ENCODE data around the gene LCN6. TPM values are rescaled to one million over a fixed set of nuclear protein-coding genes. Genes with fewer than 3 reads are reported as not detected.
A peak's percentile ranks its signal among the peaks of the same experiment; 100 is the strongest.

LCN6 gene
- total and polyA plus RNA-seq, 9 of the 15 experiments (the other 6 are each of a cell fraction or from before 2014, with no cell fraction given), result 0.10 to 0.45 (median 0.37) TPM; not detected in 5

DNA sequence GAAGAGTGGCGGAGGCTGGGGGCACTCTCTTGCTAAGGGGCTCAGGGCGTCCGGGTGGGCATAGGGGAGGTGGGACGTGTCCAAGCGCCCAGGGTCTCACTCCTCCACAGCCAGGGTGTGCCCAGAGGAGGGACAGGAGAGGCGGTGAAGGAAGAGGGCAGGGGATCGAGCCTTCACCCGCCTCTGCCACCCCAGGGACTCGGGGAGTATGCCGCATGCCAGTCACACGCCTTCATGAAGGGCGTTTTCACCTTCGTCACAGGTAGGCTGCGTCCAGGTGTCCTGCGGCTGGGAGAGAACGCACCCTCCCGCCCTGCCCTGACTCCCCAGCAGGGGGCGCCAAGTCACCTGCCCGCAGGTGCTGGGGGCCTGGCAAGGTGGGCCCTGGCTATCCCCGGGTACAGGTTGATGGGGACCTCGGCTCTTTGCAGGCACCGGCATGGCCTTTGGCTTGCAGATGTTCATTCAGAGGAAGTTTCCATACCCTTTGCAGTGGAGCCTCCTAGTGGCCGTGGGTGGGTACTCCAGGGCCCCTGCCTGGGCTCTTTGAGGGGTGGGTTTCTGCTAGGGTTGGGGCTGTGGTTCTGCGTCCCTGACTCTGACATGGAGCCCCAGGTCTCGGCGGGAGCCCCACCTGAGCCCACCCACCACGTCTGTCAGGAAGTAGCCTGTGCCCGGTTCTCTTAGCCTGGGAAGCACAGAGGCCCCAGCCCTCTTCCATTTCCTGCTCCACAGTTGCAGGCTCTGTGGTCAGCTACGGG is 43.4 kb upstream of the LCN6 start:
- H3K4me1 ChIP-seq (replicated peaks in 1 of 2; ENCODE audit: control insufficient read depth in 2 of 2, insufficient read depth in 2 of 2, low read length in 2 of 2), result peaks cover 57 to 63% of the 10 kb centered on the region in 2 experiments
- DNase-seq (ENCODE audit: extremely low read depth in 1 of 4, low spot score in 3 of 4) (peak; percentile 33 to 68 (median 38)), ATAC-seq (peak; percentile 18), FAIRE-seq (peak; percentile 66)
- intact Hi-C loops (cut with micrococcal nuclease) (loop anchor here (2.0 kb wide), 1 partner anchor 57 kb away; the partner anchor contains the start of gene PHPT1), in situ Hi-C loops (cut with MboI) (loop anchor here (25.0 kb wide), 1 partner anchor 446 kb away; the partner anchor contains the start of genes CYSRT1, RNF224, SLC34A3 and TUBB4B)
- WGBS (ENCODE audit: insufficient coverage, low coverage, missing lambda C conversion rate), result 2% methylated on average over 23 of the region's 29 CpGs
- ChIA-PET POLR2A (interaction anchor here (2.8 kb wide), 1 partner anchor 16 kb away, joined by 14 read pairs; the partner anchor contains the start of gene RABL6), CTCF (ENCODE audit: low intra/inter-chr PET ratio) (interaction anchor here (0.9 to 1.9 kb wide), 3 partner anchors 25 to 237 kb away, joined by 3 to 7 read pairs (median 4); partner anchors contain the start of gene AJM1)
- H3K79me2 ChIP-seq (ENCODE audit: control insufficient read depth, insufficient read depth, low read length), result peaks cover 19% of the 10 kb centered on the region
- H3K27ac ChIP-seq (ENCODE audit: extremely low read depth, low read depth, low read length), result peak overlapping the region; percentile 79
- peak overlapping the region; percentile 99 for H3K4me2 ChIP-seq (ENCODE audit: insufficient read depth, low read length)
- H3K36me3 ChIP-seq (ENCODE audit: control insufficient read depth, insufficient read depth, low read length), result peaks cover 18% of the 10 kb centered on the region; the same call in 1 of the 3 replicates
- H3K9me1 ChIP-seq (ENCODE audit: control insufficient read depth, insufficient read depth, low read length), result peaks cover 4% of the 10 kb centered on the region
- peaks cover 5% of the 10 kb centered on the region; the same call in 1 of the 2 replicates for H4K20me1 ChIP-seq (replicated peaks; ENCODE audit: control insufficient read depth, insufficient read depth, low read length)
- BruUV-seq (replicated peaks), result TSS peak; percentile 68
- peak overlapping the region; percentile 58 for H3K4me3 ChIP-seq
- no peaks in the 10 kb centered on the region for H3K27me3 ChIP-seq (ENCODE audit: control insufficient read depth in 2 of 2, insufficient read depth in 2 of 2, low read length in 2 of 2)
- peak overlapping the region; percentile 54; the same call in 1 of the 2 replicates for H2AFZ ChIP-seq (ENCODE audit: low read depth, low read length)
- peak overlapping the region; percentile 86 to 93 for H3K9ac ChIP-seq (ENCODE audit: insufficient read depth in 1 of 2, low read depth in 2 of 2, low read length in 2 of 2)
- H3K9me3 ChIP-seq (replicated peaks; ENCODE audit: control insufficient read depth, insufficient read depth, low read depth, low read length), result no peaks in the 10 kb centered on the region
- no peak for TF ChIP-seq NFYB (IDR thresholded peaks at IDR 0.05; ENCODE audit: extremely low read depth, insufficient read length)
- TF ChIP-seq MEF2A (IDR thresholded peaks at IDR 0.05; ENCODE audit: control insufficient read depth, low read depth, low read length), result no peak
- TF ChIP-seq ZNF76 (CRISPR knock-in tag; IDR thresholded peaks at IDR 0.05; ENCODE audit: borderline replicate concordance), result peak; percentile 77; the same call in 1 of the 2 replicates
- no peak for TF ChIP-seq HDAC6 (IDR thresholded peaks at IDR 0.05; ENCODE audit: low read depth, low read length)
- TF ChIP-seq, protein P1, sequence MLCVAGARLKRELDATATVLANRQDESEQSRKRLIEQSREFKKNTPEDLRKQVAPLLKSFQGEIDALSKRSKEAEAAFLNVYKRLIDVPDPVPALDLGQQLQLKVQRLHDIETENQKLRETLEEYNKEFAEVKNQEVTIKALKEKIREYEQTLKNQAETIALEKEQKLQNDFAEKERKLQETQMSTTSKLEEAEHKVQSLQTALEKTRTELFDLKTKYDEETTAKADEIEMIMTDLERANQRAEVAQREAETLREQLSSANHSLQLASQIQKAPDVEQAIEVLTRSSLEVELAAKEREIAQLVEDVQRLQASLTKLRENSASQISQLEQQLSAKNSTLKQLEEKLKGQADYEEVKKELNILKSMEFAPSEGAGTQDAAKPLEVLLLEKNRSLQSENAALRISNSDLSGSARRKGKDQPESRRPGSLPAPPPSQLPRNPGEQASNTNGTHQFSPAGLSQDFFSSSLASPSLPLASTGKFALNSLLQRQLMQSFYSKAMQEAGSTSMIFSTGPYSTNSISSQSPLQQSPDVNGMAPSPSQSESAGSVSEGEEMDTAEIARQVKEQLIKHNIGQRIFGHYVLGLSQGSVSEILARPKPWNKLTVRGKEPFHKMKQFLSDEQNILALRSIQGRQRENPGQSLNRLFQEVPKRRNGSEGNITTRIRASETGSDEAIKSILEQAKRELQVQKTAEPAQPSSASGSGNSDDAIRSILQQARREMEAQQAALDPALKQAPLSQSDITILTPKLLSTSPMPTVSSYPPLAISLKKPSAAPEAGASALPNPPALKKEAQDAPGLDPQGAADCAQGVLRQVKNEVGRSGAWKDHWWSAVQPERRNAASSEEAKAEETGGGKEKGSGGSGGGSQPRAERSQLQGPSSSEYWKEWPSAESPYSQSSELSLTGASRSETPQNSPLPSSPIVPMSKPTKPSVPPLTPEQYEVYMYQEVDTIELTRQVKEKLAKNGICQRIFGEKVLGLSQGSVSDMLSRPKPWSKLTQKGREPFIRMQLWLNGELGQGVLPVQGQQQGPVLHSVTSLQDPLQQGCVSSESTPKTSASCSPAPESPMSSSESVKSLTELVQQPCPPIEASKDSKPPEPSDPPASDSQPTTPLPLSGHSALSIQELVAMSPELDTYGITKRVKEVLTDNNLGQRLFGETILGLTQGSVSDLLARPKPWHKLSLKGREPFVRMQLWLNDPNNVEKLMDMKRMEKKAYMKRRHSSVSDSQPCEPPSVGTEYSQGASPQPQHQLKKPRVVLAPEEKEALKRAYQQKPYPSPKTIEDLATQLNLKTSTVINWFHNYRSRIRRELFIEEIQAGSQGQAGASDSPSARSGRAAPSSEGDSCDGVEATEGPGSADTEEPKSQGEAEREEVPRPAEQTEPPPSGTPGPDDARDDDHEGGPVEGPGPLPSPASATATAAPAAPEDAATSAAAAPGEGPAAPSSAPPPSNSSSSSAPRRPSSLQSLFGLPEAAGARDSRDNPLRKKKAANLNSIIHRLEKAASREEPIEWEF (CRISPR knock-in tag; IDR thresholded peaks at IDR 0.05), result no peak
- no peak for TF ChIP-seq ETS2 (tag; IDR thresholded peaks at IDR 0.05; ENCODE audit: borderline replicate concordance, poor library complexity, severe bottlenecking)
- TF ChIP-seq, protein P2, sequence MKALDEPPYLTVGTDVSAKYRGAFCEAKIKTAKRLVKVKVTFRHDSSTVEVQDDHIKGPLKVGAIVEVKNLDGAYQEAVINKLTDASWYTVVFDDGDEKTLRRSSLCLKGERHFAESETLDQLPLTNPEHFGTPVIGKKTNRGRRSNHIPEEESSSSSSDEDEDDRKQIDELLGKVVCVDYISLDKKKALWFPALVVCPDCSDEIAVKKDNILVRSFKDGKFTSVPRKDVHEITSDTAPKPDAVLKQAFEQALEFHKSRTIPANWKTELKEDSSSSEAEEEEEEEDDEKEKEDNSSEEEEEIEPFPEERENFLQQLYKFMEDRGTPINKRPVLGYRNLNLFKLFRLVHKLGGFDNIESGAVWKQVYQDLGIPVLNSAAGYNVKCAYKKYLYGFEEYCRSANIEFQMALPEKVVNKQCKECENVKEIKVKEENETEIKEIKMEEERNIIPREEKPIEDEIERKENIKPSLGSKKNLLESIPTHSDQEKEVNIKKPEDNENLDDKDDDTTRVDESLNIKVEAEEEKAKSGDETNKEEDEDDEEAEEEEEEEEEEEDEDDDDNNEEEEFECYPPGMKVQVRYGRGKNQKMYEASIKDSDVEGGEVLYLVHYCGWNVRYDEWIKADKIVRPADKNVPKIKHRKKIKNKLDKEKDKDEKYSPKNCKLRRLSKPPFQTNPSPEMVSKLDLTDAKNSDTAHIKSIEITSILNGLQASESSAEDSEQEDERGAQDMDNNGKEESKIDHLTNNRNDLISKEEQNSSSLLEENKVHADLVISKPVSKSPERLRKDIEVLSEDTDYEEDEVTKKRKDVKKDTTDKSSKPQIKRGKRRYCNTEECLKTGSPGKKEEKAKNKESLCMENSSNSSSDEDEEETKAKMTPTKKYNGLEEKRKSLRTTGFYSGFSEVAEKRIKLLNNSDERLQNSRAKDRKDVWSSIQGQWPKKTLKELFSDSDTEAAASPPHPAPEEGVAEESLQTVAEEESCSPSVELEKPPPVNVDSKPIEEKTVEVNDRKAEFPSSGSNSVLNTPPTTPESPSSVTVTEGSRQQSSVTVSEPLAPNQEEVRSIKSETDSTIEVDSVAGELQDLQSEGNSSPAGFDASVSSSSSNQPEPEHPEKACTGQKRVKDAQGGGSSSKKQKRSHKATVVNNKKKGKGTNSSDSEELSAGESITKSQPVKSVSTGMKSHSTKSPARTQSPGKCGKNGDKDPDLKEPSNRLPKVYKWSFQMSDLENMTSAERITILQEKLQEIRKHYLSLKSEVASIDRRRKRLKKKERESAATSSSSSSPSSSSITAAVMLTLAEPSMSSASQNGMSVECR (CRISPR knock-in tag; IDR thresholded peaks at IDR 0.05), result peak; percentile 66; the same call in 1 of the 2 replicates
- no peak; the same call in 1 of the 2 replicates for TF ChIP-seq POLR2A (conservative IDR thresholded peaks at IDR 0.05)
- no peak for TF ChIP-seq ETV1 (tag; conservative IDR thresholded peaks at IDR 0.05; ENCODE audit: low read depth)
- TF ChIP-seq XRCC3 (IDR thresholded peaks at IDR 0.05), result no peak

Measured in K562 (cell line).